ENCODE results near the gene OR52K1.
A peak's percentile ranks its signal among the peaks of the same experiment; 100 is the strongest.

OR52K1 gene

GRCh38 chr11:4466131-4466870 lies 16.1 kb upstream of the OR52K1 start:
- no peak for DNase-seq (ENCODE audit: low read depth)
- H3K4me3 ChIP-seq (ENCODE audit: low read length): no peak overlapping the region
- TF ChIP-seq CTCF (IDR thresholded peaks at IDR 0.05; ENCODE audit: insufficient read depth, low read depth, low read length, missing control alignments): no peak

- DNase-seq (ENCODE audit: low read depth): no peak
- TF ChIP-seq CTCF (IDR thresholded peaks at IDR 0.05; ENCODE audit: insufficient read depth, low read depth, low read length, missing control alignments): no peak
These were observed 15.5 kb upstream of the OR52K1 start for GRCh38 chr11:4466871-4467442.

GRCh38 chr11:4467811-4468606 lies 14.4 kb upstream of the OR52K1 start:
- no peak for DNase-seq (ENCODE audit: low read depth)
- no peak for TF ChIP-seq CTCF (IDR thresholded peaks at IDR 0.05; ENCODE audit: insufficient read depth, low read depth, low read length, missing control alignments)
- H3K4me3 ChIP-seq (ENCODE audit: low read length): no peak overlapping the region

More at GRCh38 chr11:4466871-4467442, 15.5 kb upstream of the OR52K1 start:
- no peak overlapping the region for H3K4me3 ChIP-seq (ENCODE audit: low read length)

- no peak overlapping the region for H3K4me3 ChIP-seq (ENCODE audit: low read length)
- no peak for TF ChIP-seq CTCF (IDR thresholded peaks at IDR 0.05; ENCODE audit: insufficient read depth, low read depth, low read length, missing control alignments)
- DNase-seq (ENCODE audit: low read depth): peak; percentile 47
These were observed 2.8 kb upstream of the OR52K1 start for GRCh38 chr11:4479644-4480043.

- peak; percentile 86 for DNase-seq (ENCODE audit: low read depth)
- no peak overlapping the region for H3K4me3 ChIP-seq (ENCODE audit: low read length)
- no peak for TF ChIP-seq CTCF (IDR thresholded peaks at IDR 0.05; ENCODE audit: insufficient read depth, low read depth, low read length, missing control alignments)
These were observed 1.7 kb upstream of the OR52K1 start for GRCh38 chr11:4480577-4481239.

- TF ChIP-seq CTCF (IDR thresholded peaks at IDR 0.05; ENCODE audit: insufficient read depth, low read depth, low read length, missing control alignments): no peak
- DNase-seq (ENCODE audit: low read depth): no peak
- no peak overlapping the region for H3K4me3 ChIP-seq (ENCODE audit: low read length)
These were observed 1.2 kb upstream of the OR52K1 start for GRCh38 chr11:4481240-4481582.
